Neutrophil (primary cell): Measurements from ENCODE around the gene AK4.
A peak's percentile ranks its signal among the peaks of the same experiment; 100 is the strongest.

Experiments used
- H3K27ac ChIP-seq: fragments of 200-600 bp; sonication (generic); 2 replicates; pipeline ENCODE4 v1.5.1; 2016; ENCODE audit warnings: mild to moderate bottlenecking, moderate library complexity
- H3K27me3 ChIP-seq: fragments of 200-600 bp; sonication (generic); 2 replicates; pipeline ENCODE4 v1.6.0; 2016; ENCODE audit warnings: mild to moderate bottlenecking
- H3K36me3 ChIP-seq: fragments of 200-600 bp; sonication (generic); 2 replicates; pipeline ENCODE4 v1.5.1; 2017
- H3K4me1 ChIP-seq, 2 experiments: fragments of 200-600 bp in 1 of 2; sonication (generic) in 1 of 2; 1 replicate in 1 of 2; 2 replicates in 1 of 2; pipeline versions ENCODE4 v1.5.1 to v1.6.1; 2013 to 2016; ENCODE audit warnings: low read depth in 1 of 2, low read length in 1 of 2, mild to moderate bottlenecking in 1 of 2, moderate library complexity in 1 of 2; ENCODE audit not compliant: control insufficient read depth in 1 of 2, insufficient read depth in 1 of 2
- H3K4me3 ChIP-seq, 2 experiments: fragments of 200-600 bp in 1 of 2; sonication (generic) in 1 of 2; 1 replicate in 1 of 2; 2 replicates in 1 of 2; pipeline ENCODE4 v1.5.1; 2013 to 2016; ENCODE audit warnings: low read depth in 1 of 2, low read length in 1 of 2, mild to moderate bottlenecking in 1 of 2, moderate library complexity in 1 of 2
- H3K9me3 ChIP-seq: fragments of 200-600 bp; sonication (generic); 2 replicates; pipeline ENCODE4 v1.5.1; 2016
- CTCF ChIP-seq: fragments of 200-600 bp; sonication (generic); IDR thresholded peaks from 2 replicates; pipeline ENCODE4 v1.5.1; 2016; ENCODE audit warnings: antibody characterized with exemption

Gene AK4

GRCh38 chr1:65170511-65171142, 22.6 kb downstream of the AK4 start:
- no peaks in the 10 kb centered on the region for H3K36me3 ChIP-seq
- H3K9me3 ChIP-seq = no peaks in the 10 kb centered on the region
- H3K4me1 ChIP-seq = peaks cover 40% of the 10 kb centered on the region in 2 experiments
- H3K4me3 ChIP-seq = no peak overlapping the region
- H3K27me3 ChIP-seq = no peaks in the 10 kb centered on the region
- no peak overlapping the region for H3K27ac ChIP-seq
- no peak for TF ChIP-seq CTCF

GRCh38 chr1:65172936-65173690, 25.1 kb downstream of the AK4 start:
- no peaks in the 10 kb centered on the region for H3K9me3 ChIP-seq
- H3K27me3 ChIP-seq = no peaks in the 10 kb centered on the region
- peaks cover 50 to 52% of the 10 kb centered on the region in 2 experiments for H3K4me1 ChIP-seq
- H3K27ac ChIP-seq = no peak overlapping the region
- TF ChIP-seq CTCF = no peak
- H3K36me3 ChIP-seq = no peaks in the 10 kb centered on the region
- H3K4me3 ChIP-seq = no peak overlapping the region

GRCh38 chr1:65174585-65174984, 26.6 kb downstream of the AK4 start:
- Histone ChIP-seq H3K4me1 (peaks cover 50 to 52% of the 10 kb centered on the region in 2 experiments), H3K27ac (peak overlapping the region; percentile 56), H3K9me3 (no peaks in the 10 kb centered on the region), H3K27me3 (no peaks in the 10 kb centered on the region), H3K36me3 (no peaks in the 10 kb centered on the region), H3K4me3 (no peak overlapping the region)
- no peak for TF ChIP-seq CTCF

GRCh38 chr1:65175171-65176055, 27.4 kb downstream of the AK4 start:
- no peak overlapping the region for H3K27ac ChIP-seq
- no peaks in the 10 kb centered on the region for H3K36me3 ChIP-seq
- H3K27me3 ChIP-seq = no peaks in the 10 kb centered on the region
- no peak overlapping the region for H3K4me3 ChIP-seq
- peaks cover 46 to 50% of the 10 kb centered on the region in 2 experiments for H3K4me1 ChIP-seq
- H3K9me3 ChIP-seq = no peaks in the 10 kb centered on the region
- no peak for TF ChIP-seq CTCF

GRCh38 chr1:65176056-65176450, 28.1 kb downstream of the AK4 start:
- H3K36me3 ChIP-seq = no peaks in the 10 kb centered on the region
- H3K4me1 ChIP-seq = peaks cover 40 to 43% of the 10 kb centered on the region in 2 experiments
- H3K9me3 ChIP-seq = no peaks in the 10 kb centered on the region
- TF ChIP-seq CTCF = no peak
- no peaks in the 10 kb centered on the region for H3K27me3 ChIP-seq
- no peak overlapping the region for H3K27ac ChIP-seq
- H3K4me3 ChIP-seq = no peak overlapping the region
